Neural progenitor cell (in vitro differentiated cells): ENCODE measurements around the gene HHATL. TPM values are rescaled to one million over a fixed set of nuclear protein-coding genes. Genes with fewer than 3 reads are reported as not detected.

Experiments
- DNase-seq: peaks from one replicate; pipeline ENCODE4 v3.0.0-alpha.2; 2016; ENCODE audit warnings: low spot score
- H2AFZ ChIP-seq: fragments of 200-600 bp; sonication (generic); replicated peaks from 2 replicates; pipeline ENCODE4 v1.6.1; 2016; ENCODE audit warnings: antibody characterized with exemption
- H3F3A ChIP-seq: fragments of 200-600 bp; sonication (generic); 2 replicates; pipeline ENCODE4 v1.6.1; 2016; ENCODE audit warnings: antibody characterized with exemption, low read depth
- H3K27ac ChIP-seq: fragments of 200-600 bp; sonication (generic); 2 replicates; pipeline ENCODE4 v1.5.1; 2016; ENCODE audit warnings: mild to moderate bottlenecking
- H3K27me3 ChIP-seq: fragments of 200-600 bp; sonication (generic); 2 replicates; pipeline ENCODE4 v1.6.1; 2016; ENCODE audit warnings: mild to moderate bottlenecking, moderate library complexity
- H3K36me3 ChIP-seq: fragments of 200-600 bp; sonication (generic); 2 replicates; pipeline ENCODE4 v1.5.1; 2016
- H3K4me1 ChIP-seq: fragments of 200-600 bp; sonication (generic); 2 replicates; pipeline ENCODE4 v1.6.1; 2016; ENCODE audit warnings: mixed run types
- H3K4me2 ChIP-seq: fragments of 200-600 bp; sonication (generic); 2 replicates; pipeline ENCODE4 v1.6.1; 2016
- H3K4me3 ChIP-seq: fragments of 200-600 bp; sonication (generic); 2 replicates; pipeline ENCODE4 v1.5.1; 2016
- H3K79me2 ChIP-seq: fragments of 200-600 bp; sonication (generic); 2 replicates; pipeline ENCODE4 v1.6.1; 2016; ENCODE audit warnings: low read depth
- H3K9ac ChIP-seq: fragments of 200-600 bp; sonication (generic); 2 replicates; pipeline ENCODE4 v1.6.1; 2016
- H3K9me3 ChIP-seq: fragments of 200-600 bp; sonication (generic); 2 replicates; pipeline ENCODE4 v1.5.1; 2016; ENCODE audit warnings: low read depth
- H4K20me1 ChIP-seq: fragments of 200-600 bp; sonication (generic); 2 replicates; pipeline ENCODE4 v1.6.1; 2016; ENCODE audit warnings: low read depth
- H3K27ac Mint-ChIP-seq: 3 replicates; pipeline ENCODE4 v1.8.0; 2021; ENCODE audit warnings: mixed read lengths
- H3K27me3 Mint-ChIP-seq: 2 replicates; pipeline ENCODE4 v1.8.0; 2022; ENCODE audit warnings: low read depth, mild to moderate bottlenecking, inconsistent platforms, moderate library complexity, mixed read lengths; ENCODE audit not compliant: insufficient read depth
- H3K36me3 Mint-ChIP-seq: 3 replicates; pipeline ENCODE4 v1.8.0; 2021; ENCODE audit warnings: mixed read lengths
- H3K4me1 Mint-ChIP-seq: 3 replicates; pipeline ENCODE4 v1.8.0; 2021; ENCODE audit warnings: mixed read lengths
- H3K4me3 Mint-ChIP-seq: 3 replicates; pipeline ENCODE4 v1.8.0; 2021; ENCODE audit warnings: mild to moderate bottlenecking, moderate library complexity, mixed read lengths
- H3K9me3 Mint-ChIP-seq: 3 replicates; pipeline ENCODE4 v1.8.0; 2020; ENCODE audit warnings: mixed read lengths
- CTCF ChIP-seq: fragments of 200-600 bp; sonication (generic); IDR thresholded peaks from 2 replicates; pipeline ENCODE4 v1.5.1; 2017; ENCODE audit warnings: antibody characterized with exemption, mild to moderate bottlenecking
- EZH2 ChIP-seq: fragments of 200-600 bp; sonication (generic); IDR thresholded peaks from 2 replicates; pipeline ENCODE4 v1.6.1; 2017; ENCODE audit warnings: antibody characterized with exemption, mild to moderate bottlenecking, moderate library complexity
- EZH2phosphoT487 ChIP-seq: fragments of 200-600 bp; sonication (generic); IDR thresholded peaks from 2 replicates; pipeline ENCODE4 v1.6.1; 2017; ENCODE audit warnings: antibody characterized with exemption
- total RNA-seq: library from RNA; depleted of rRNA; stranded (reverse); fragments of >200 nt; gene quantifications from 2 replicates; pipeline ENCODE4 v1.2.3, GENCODE V29; 2015; ENCODE audit warnings: low replicate concordance

The HHATL gene
- total RNA-seq, 1 donor from 2014 or later: not detected

GRCh38 chr3:42689421-42690014 is 13.1 kb downstream of the HHATL start:
- Histone ChIP-seq H3K27me3 (no peaks in the 10 kb centered on the region), H3K79me2 (no peaks in the 10 kb centered on the region), H3K27ac (no peak overlapping the region), H3F3A (no peaks in the 10 kb centered on the region), H3K9me3 (no peaks in the 10 kb centered on the region), H3K4me1 (peaks cover 7% of the 10 kb centered on the region), H4K20me1 (no peaks in the 10 kb centered on the region), H2AFZ (no peak overlapping the region), H3K9ac (no peak overlapping the region), H3K36me3 (no peaks in the 10 kb centered on the region), H3K4me3 (no peak overlapping the region), H3K4me2 (peak overlapping the region; percentile 13)
- Mint-ChIP-seq H3K36me3 (no peaks in the 10 kb centered on the region), H3K4me1 (peaks cover 8% of the 10 kb centered on the region), H3K27me3 (peaks cover 4% of the 10 kb centered on the region), H3K4me3 (no peak overlapping the region), H3K27ac (no peak overlapping the region), H3K9me3 (no peaks in the 10 kb centered on the region)
- DNase-seq: peak; percentile 18
- no peak for TF ChIP-seq CTCF
- TF ChIP-seq EZH2: no peak

- no peaks in the 10 kb centered on the region for H3K9me3 Mint-ChIP-seq
- no peak for DNase-seq
- TF ChIP-seq CTCF (no peak), EZH2 (no peak), EZH2phosphoT487 (no peak)
- Histone ChIP-seq H3K9ac (no peak overlapping the region), H3K36me3 (no peaks in the 10 kb centered on the region), H3K4me3 (no peak overlapping the region), H3K79me2 (no peaks in the 10 kb centered on the region), H3K4me2 (no peak overlapping the region), H3K9me3 (no peaks in the 10 kb centered on the region), H2AFZ (no peak overlapping the region), H3K4me1 (peaks cover 7% of the 10 kb centered on the region), H3K27ac (no peak overlapping the region), H4K20me1 (no peaks in the 10 kb centered on the region), H3F3A (no peaks in the 10 kb centered on the region), H3K27me3 (no peaks in the 10 kb centered on the region)
- H3K27ac Mint-ChIP-seq: no peak overlapping the region
- peaks cover 4% of the 10 kb centered on the region for H3K27me3 Mint-ChIP-seq
- H3K4me1 Mint-ChIP-seq: peaks cover 8% of the 10 kb centered on the region
- H3K36me3 Mint-ChIP-seq: no peaks in the 10 kb centered on the region
- no peak overlapping the region for H3K4me3 Mint-ChIP-seq
These were observed 13.8 kb downstream of the HHATL start for GRCh38 chr3:42688487-42689420.

GRCh38 chr3:42688016-42688415 is 14.6 kb downstream of the HHATL start:
- no peak for DNase-seq
- Histone ChIP-seq H2AFZ (no peak overlapping the region), H3K4me2 (no peak overlapping the region), H3K36me3 (no peaks in the 10 kb centered on the region), H3K27me3 (no peaks in the 10 kb centered on the region), H3K9ac (no peak overlapping the region), H3K79me2 (no peaks in the 10 kb centered on the region), H3K27ac (no peak overlapping the region), H3K4me3 (no peak overlapping the region), H3K9me3 (no peaks in the 10 kb centered on the region), H3K4me1 (peaks cover 7% of the 10 kb centered on the region), H4K20me1 (no peaks in the 10 kb centered on the region), H3F3A (no peaks in the 10 kb centered on the region)
- peaks cover 8% of the 10 kb centered on the region for H3K4me1 Mint-ChIP-seq
- no peak overlapping the region for H3K27ac Mint-ChIP-seq
- no peaks in the 10 kb centered on the region for H3K36me3 Mint-ChIP-seq
- TF ChIP-seq CTCF: no peak
- TF ChIP-seq EZH2: no peak
- TF ChIP-seq EZH2phosphoT487: no peak
- H3K9me3 Mint-ChIP-seq: no peaks in the 10 kb centered on the region
- H3K4me3 Mint-ChIP-seq: no peak overlapping the region
- H3K27me3 Mint-ChIP-seq: peaks cover 4% of the 10 kb centered on the region
